ENCODE results near the gene LSR.

LSR gene

GRCh38 chr19:35265900-35266519 lies 17.2 kb downstream of the LSR start:
- POLR2A ChIA-PET, result no interaction called here
- CTCF ChIA-PET, result interaction anchor here (0.5 to 1.4 kb wide), 2 partner anchors 22 to 282 kb away, joined by 3 read pairs; no protein-coding TSS in a partner anchor
- no peak for TF ChIP-seq CTCF (IDR thresholded peaks at IDR 0.05; ENCODE audit: insufficient read depth, low read length, missing control alignments)

GRCh38 chr19:35266520-35267352 lies 17.9 kb downstream of the LSR start:
- peak overlapping the region; percentile 82 for H3K4me3 ChIP-seq (ENCODE audit: low read depth, low read length)
- ChIA-PET POLR2A (no interaction called here), CTCF (interaction anchor here (1.4 kb wide), 1 partner anchor 282 kb away, joined by 3 read pairs; no protein-coding TSS in a partner anchor)
- no peak for TF ChIP-seq CTCF (IDR thresholded peaks at IDR 0.05; ENCODE audit: insufficient read depth, low read length, missing control alignments)
- DNase-seq (ENCODE audit: low read depth, low spot score), result no peak

More at GRCh38 chr19:35265900-35266519, 17.2 kb downstream of the LSR start:
- no peak overlapping the region for H3K4me3 ChIP-seq (ENCODE audit: low read depth, low read length)
- no peak for DNase-seq (ENCODE audit: low read depth, low spot score)

- ChIA-PET CTCF (interaction anchor here (1.4 to 1.5 kb wide), 2 partner anchors 14 to 281 kb away, joined by 3 read pairs; no protein-coding TSS in a partner anchor), POLR2A (no interaction called here)
- DNase-seq (ENCODE audit: low read depth, low spot score), result no peak
- H3K4me3 ChIP-seq (ENCODE audit: low read depth, low read length), result peak overlapping the region; percentile 82
- TF ChIP-seq CTCF (IDR thresholded peaks at IDR 0.05; ENCODE audit: insufficient read depth, low read length, missing control alignments), result no peak
These were observed 18.6 kb downstream of the LSR start for GRCh38 chr19:35267353-35267817.

GRCh38 chr19:35267818-35268535 lies 19.2 kb downstream of the LSR start:
- no peak for TF ChIP-seq CTCF (IDR thresholded peaks at IDR 0.05; ENCODE audit: insufficient read depth, low read length, missing control alignments)
- POLR2A ChIA-PET, result interaction anchor here (0.6 kb wide), 1 partner anchor 18 kb away, joined by 3 read pairs; no protein-coding TSS in a partner anchor
- CTCF ChIA-PET, result interaction anchor here (1.5 to 1.6 kb wide), 2 partner anchors 13 to 126 kb away, joined by 3 to 8 read pairs; no protein-coding TSS in a partner anchor
- H3K4me3 ChIP-seq (ENCODE audit: low read depth, low read length), result peak overlapping the region; percentile 82
- DNase-seq (ENCODE audit: low read depth, low spot score), result no peak

GRCh38 chr19:35268536-35269437 lies 20.0 kb downstream of the LSR start, which contains the start of gene USF2:
TSS of gene USF2 (plus strand) at chr19:35268962. CDS start at chr19:35269102, 140 bp downstream.
- peak within 1 kb of the TSS; percentile 82 for H3K4me3 ChIP-seq (ENCODE audit: low read depth, low read length)
- no peak for DNase-seq (ENCODE audit: low read depth, low spot score)
- CTCF ChIA-PET, result interaction anchor here (1.0 to 1.6 kb wide), 6 partner anchors 9 to 127 kb away, joined by 3 to 8 read pairs (median 4); no protein-coding TSS in a partner anchor
- TF ChIP-seq CTCF (IDR thresholded peaks at IDR 0.05; ENCODE audit: insufficient read depth, low read length, missing control alignments), result no peak
- POLR2A ChIA-PET, result interaction anchor here (0.6 kb wide), 1 partner anchor 17 kb away, joined by 3 read pairs; no protein-coding TSS in a partner anchor
